Tibial nerve (tissue), 3 donors: ENCODE measurements around the gene PGBD1.

Experiments
- CTCF ChIP-seq, 5 experiments: fragments of 200-600 bp in 3 of 5; fragments of 450-650 bp in 2 of 5; sonication (generic) in 3 of 5; IDR thresholded peaks; one replicate each; pipeline ENCODE4 v1.5.1; 2016 to 2019; ENCODE audit warnings: antibody characterized with exemption in 5 of 5, mild to moderate bottlenecking in 3 of 5, moderate library complexity in 2 of 5
- POLR2A ChIP-seq, 2 donors: fragments of 450-650 bp; IDR thresholded peaks; one replicate each; pipeline ENCODE4 v1.6.1; 2017; ENCODE audit warnings: antibody characterized with exemption in 2 of 2, mild to moderate bottlenecking in 2 of 2, moderate library complexity in 2 of 2

DNA sequence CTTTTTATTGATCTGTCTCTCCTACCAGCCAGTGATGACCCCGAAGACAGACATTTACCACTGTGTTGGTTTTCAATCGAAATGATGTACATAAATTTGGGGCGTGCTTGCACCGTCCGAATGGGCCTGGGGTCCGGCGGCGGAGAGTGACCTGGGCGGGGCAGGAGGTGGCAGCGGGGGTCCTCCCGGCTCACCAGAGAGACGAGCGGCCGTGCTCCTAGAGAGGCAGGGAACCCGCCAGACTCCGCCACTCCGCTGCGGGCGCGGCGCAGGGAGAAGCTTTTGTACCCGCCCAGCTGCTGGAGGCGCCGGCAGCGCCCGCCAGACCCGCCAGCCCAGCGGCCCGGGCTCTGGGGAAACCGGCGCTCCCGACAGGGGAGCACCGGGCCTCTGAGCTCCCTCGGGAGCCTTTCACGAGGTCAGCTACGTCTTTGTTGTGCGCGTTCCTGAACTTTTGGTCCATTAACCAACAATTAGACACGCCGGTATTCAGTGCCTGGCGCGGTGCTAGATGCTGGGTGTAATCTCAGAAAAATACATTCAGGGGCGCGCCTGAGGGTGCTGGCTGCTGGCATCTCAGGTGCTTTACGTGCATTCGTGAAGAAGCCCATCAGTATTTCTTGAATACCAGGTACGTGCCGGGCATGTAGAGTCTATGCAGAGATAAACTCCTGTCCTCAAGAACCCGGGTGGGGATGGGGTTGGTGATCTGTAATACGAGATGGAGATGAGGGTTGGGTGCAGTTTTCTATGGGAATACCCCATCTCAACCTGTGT, at the start of gene PGBD1:
- no peak for TF ChIP-seq CTCF (IDR thresholded peaks at IDR 0.05)
- no peak for TF ChIP-seq POLR2A (IDR thresholded peaks at IDR 0.05)
